KMS-11 (cell line): ENCODE measurements around the gene USP31.

ENCODE experiments used
- H2AFZ ChIP-seq: fragments of 200-600 bp; sonication (generic); 2 replicates; pipeline ENCODE4 v1.6.1; 2016; ENCODE audit warnings: antibody characterized with exemption, mixed run types, low read depth
- H3K27ac ChIP-seq: fragments of 200-600 bp; sonication (generic); 2 replicates; pipeline ENCODE4 v1.6.1; 2016; ENCODE audit warnings: mild to moderate bottlenecking, mixed run types
- H3K27me3 ChIP-seq: fragments of 200-600 bp; sonication (generic); 2 replicates; pipeline ENCODE4 v1.6.1; 2017; ENCODE audit warnings: mild to moderate bottlenecking, low read depth, mixed run types, moderate library complexity; ENCODE audit not compliant: insufficient read depth
- H3K36me3 ChIP-seq: fragments of 200-600 bp; sonication (generic); 2 replicates; pipeline ENCODE4 v1.6.1; 2017; ENCODE audit warnings: mild to moderate bottlenecking, mixed run types; ENCODE audit not compliant: insufficient read depth
- H3K4me1 ChIP-seq: fragments of 200-600 bp; sonication (generic); 2 replicates; pipeline ENCODE4 v1.6.1; 2016; ENCODE audit warnings: mild to moderate bottlenecking, low read depth, mixed run types; ENCODE audit not compliant: poor library complexity, severe bottlenecking
- H3K4me2 ChIP-seq: fragments of 200-600 bp; sonication (generic); 2 replicates; pipeline ENCODE4 v1.7.0; 2016; ENCODE audit warnings: mild to moderate bottlenecking, mixed run types
- H3K4me3 ChIP-seq: fragments of 200-600 bp; sonication (generic); IDR thresholded peaks from 2 replicates; pipeline ENCODE4 v1.6.1; 2017; ENCODE audit warnings: low read depth, low read length, mixed read lengths; ENCODE audit not compliant: insufficient read depth
- H3K79me2 ChIP-seq: fragments of 200-600 bp; sonication (generic); 2 replicates; pipeline ENCODE4 v1.6.1; 2016; ENCODE audit warnings: low read depth, mixed run types; ENCODE audit not compliant: insufficient read depth
- H3K9ac ChIP-seq: fragments of 200-600 bp; sonication (generic); 2 replicates; pipeline ENCODE4 v1.6.1; 2016; ENCODE audit warnings: mild to moderate bottlenecking, mixed run types
- H4K20me1 ChIP-seq: fragments of 200-600 bp; sonication (generic); 2 replicates; pipeline ENCODE4 v1.6.1; 2016; ENCODE audit warnings: mild to moderate bottlenecking, mixed run types; ENCODE audit not compliant: insufficient read depth
- TF ChIP-seq, protein P1 (sequence below): fragments of 200-600 bp; sonication (generic); conservative IDR thresholded peaks from 2 replicates; pipeline ENCODE4 v1.6.1; 2017; ENCODE audit warnings: low read depth, mild to moderate bottlenecking, antibody characterized with exemption, low read length, moderate library complexity, mixed read lengths

Gene USP31

DNA sequence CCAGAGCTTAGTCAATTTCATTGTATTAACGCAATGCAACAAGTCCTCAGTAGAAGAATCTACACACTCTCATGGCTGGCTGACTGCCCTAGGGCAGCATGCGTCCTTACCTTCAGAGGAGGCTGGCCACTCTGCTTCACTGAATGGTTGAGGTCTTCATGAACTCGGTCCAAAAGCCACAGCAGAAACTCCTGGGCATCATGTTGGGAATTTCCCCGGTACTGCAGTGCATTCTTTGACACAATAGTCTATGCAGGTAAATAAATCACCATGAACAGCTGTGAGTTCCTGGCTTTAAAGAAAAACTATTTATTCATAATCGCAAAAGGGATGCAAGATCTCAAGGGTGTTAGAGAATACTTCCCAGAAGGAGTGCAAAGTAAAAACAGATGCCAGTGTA lies 41.3 kb downstream of the USP31 start:
- H3K4me1 ChIP-seq: no peaks in the 10 kb centered on the region
- TF ChIP-seq, protein P1, sequence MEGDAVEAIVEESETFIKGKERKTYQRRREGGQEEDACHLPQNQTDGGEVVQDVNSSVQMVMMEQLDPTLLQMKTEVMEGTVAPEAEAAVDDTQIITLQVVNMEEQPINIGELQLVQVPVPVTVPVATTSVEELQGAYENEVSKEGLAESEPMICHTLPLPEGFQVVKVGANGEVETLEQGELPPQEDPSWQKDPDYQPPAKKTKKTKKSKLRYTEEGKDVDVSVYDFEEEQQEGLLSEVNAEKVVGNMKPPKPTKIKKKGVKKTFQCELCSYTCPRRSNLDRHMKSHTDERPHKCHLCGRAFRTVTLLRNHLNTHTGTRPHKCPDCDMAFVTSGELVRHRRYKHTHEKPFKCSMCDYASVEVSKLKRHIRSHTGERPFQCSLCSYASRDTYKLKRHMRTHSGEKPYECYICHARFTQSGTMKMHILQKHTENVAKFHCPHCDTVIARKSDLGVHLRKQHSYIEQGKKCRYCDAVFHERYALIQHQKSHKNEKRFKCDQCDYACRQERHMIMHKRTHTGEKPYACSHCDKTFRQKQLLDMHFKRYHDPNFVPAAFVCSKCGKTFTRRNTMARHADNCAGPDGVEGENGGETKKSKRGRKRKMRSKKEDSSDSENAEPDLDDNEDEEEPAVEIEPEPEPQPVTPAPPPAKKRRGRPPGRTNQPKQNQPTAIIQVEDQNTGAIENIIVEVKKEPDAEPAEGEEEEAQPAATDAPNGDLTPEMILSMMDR: no peak
- H3K4me3 ChIP-seq: no peak overlapping the region
- no peak overlapping the region for H2AFZ ChIP-seq
- H3K9ac ChIP-seq: no peak overlapping the region
- H4K20me1 ChIP-seq: no peaks in the 10 kb centered on the region
- H3K27me3 ChIP-seq: no peaks in the 10 kb centered on the region
- no peaks in the 10 kb centered on the region for H3K36me3 ChIP-seq
- H3K79me2 ChIP-seq: peaks cover 3% of the 10 kb centered on the region; the same call in 1 of the 2 replicates
- no peak overlapping the region for H3K27ac ChIP-seq
- H3K4me2 ChIP-seq: no peak overlapping the region

DNA sequence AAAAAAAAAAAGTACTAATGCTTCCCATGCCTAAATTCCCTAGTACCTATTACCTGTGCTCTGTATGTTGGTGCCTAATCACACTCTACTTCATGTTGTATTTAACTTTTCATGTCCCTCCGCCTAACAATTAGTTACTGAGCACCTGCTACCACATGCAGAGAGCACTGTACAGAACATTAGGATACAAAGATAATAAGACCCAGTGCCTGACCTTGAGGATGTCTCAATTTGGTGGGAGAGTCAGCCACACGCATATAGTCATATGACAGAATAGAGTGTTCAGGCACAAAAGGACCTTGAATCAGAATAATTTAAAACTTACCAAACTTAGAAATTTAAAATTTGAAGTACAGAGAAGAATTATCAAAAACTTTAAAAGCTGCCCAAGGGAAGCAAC lies 42.1 kb downstream of the USP31 start:
- Histone ChIP-seq H3K4me2 (no peak overlapping the region), H3K36me3 (no peaks in the 10 kb centered on the region), H3K4me1 (no peaks in the 10 kb centered on the region), H3K27ac (no peak overlapping the region), H4K20me1 (no peaks in the 10 kb centered on the region), H3K27me3 (no peaks in the 10 kb centered on the region), H3K4me3 (no peak overlapping the region), H3K79me2 (peaks cover 3% of the 10 kb centered on the region; the same call in 1 of the 2 replicates), H2AFZ (no peak overlapping the region), H3K9ac (no peak overlapping the region)
- TF ChIP-seq, protein P1: no peak

DNA sequence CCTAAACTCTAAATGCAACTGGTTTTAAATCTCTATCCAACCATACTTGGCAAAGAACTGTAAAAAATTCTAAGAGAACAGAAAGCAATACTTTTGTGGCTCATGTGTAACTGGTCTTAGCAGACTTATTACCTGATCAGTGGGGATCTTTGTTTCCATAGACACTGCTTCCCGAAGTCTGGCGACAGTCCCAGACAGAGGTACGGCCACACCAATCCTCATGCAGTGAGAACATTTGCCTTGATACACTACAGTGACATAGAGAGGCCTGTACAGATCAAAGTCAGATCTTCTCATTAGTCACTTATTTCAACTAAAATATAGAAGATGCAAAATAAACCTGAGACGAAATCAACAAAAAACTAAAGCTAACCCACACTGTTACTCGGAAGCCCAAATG lies 43.9 kb downstream of the USP31 start:
- no peaks in the 10 kb centered on the region for H3K36me3 ChIP-seq
- no peaks in the 10 kb centered on the region for H3K27me3 ChIP-seq
- no peak overlapping the region for H2AFZ ChIP-seq
- H3K4me2 ChIP-seq: no peak overlapping the region
- H3K4me3 ChIP-seq: no peak overlapping the region
- no peak overlapping the region for H3K9ac ChIP-seq
- H3K27ac ChIP-seq: no peak overlapping the region
- TF ChIP-seq, protein P1: no peak
- H3K4me1 ChIP-seq: no peaks in the 10 kb centered on the region
- no peaks in the 10 kb centered on the region for H4K20me1 ChIP-seq
- peaks cover 3% of the 10 kb centered on the region; the same call in 1 of the 2 replicates for H3K79me2 ChIP-seq

DNA sequence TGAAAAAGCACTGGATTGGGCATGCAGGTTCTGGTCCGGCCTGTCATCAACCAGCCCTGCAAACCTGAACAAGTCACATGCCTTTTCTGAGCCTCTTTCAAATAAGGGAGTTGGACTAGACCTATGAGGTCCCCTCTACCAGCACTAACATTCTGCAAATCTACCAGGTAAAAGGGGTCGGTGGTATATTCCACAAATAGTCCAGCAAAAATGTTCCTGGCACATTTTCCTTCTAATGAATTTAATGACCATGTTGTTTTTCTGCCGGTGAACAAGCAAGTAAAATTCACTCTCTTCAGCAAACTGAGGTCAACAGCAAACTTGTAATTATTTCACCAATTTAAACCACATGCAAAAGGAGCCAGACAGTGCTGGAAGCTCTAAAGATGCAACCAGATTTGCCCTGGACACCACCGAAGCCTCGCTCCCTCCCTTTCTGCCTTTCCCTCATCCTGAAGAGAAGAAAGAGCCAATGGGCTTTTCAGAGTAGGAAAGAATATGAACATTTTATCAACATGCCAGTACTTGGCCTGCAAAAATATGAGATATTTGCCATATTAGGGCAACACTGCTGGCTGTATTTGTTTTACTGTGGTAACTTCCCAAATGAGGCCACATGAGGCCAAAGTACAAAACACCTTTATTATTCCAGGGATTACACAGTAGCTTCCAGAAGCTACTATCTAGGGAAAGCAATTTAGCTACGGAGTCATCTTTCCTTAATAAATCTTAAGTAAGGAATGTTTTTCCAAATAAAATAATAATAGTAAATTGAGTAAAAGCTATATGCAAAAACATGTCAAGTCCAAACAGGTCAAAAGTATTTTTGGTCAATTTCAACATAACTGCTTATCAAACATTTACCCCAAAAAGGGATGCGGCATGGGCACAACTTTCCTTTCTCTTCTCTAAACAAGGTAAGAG lies 45.0 kb downstream of the USP31 start:
- H3K4me2 ChIP-seq: no peak overlapping the region
- H3K9ac ChIP-seq: no peak overlapping the region
- H3K36me3 ChIP-seq: no peaks in the 10 kb centered on the region; the same call in 1 of the 2 replicates
- no peak overlapping the region for H3K27ac ChIP-seq
- H2AFZ ChIP-seq: no peak overlapping the region
- H4K20me1 ChIP-seq: no peaks in the 10 kb centered on the region
- H3K4me3 ChIP-seq: no peak overlapping the region
- TF ChIP-seq, protein P1: no peak
- peaks cover 3% of the 10 kb centered on the region; the same call in 1 of the 2 replicates for H3K79me2 ChIP-seq
- H3K4me1 ChIP-seq: peaks cover 1% of the 10 kb centered on the region
- no peaks in the 10 kb centered on the region for H3K27me3 ChIP-seq
